ENCODE results near the gene VPS13D. TPM values are rescaled to one million over a fixed set of nuclear protein-coding genes. Genes with fewer than 3 reads are reported as not detected.

VPS13D gene
- total RNA-seq, 1 experiment from 2014 or later: 36.5 TPM

DNA sequence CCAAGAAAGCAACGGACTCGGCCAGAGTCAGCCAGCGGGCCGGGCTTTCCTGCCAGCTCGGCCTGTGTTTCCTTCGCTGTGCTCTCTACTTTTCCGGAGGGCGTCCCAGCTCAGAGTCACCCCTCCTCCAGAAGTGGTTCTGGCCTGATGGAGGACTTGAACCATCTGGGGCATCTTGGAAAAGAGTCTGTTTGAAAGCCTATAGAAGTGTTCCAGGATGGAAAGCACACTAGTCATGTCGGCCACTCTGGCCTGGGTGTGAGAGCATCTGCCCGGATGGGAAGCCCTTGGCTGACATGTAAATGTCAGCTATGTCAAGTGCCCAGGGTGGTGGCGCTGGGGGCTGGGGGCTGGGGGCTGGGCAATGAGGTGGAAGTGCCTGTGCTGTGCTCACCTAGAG lies 274.8 kb downstream of the VPS13D start:
- no peak for DNase-seq (ENCODE audit: unreplicated experiment)
- Mint-ChIP-seq H3K9me3 (ENCODE audit: unreplicated experiment) (no peaks in the 10 kb centered on the region), H3K4me3 (ENCODE audit: unreplicated experiment) (no peak overlapping the region), H3K27me3 (ENCODE audit: insufficient read depth, unreplicated experiment) (no peaks in the 10 kb centered on the region), H3K27ac (ENCODE audit: low read depth, unreplicated experiment) (no peak overlapping the region), H3K36me3 (ENCODE audit: insufficient read depth, unreplicated experiment) (peaks cover 27% of the 10 kb centered on the region), H3K4me1 (ENCODE audit: insufficient read depth, unreplicated experiment) (peaks cover 12% of the 10 kb centered on the region)
- intact Hi-C loops (cut with micrococcal nuclease): no loop called here
- no peak for TF ChIP-seq CTCF (IDR thresholded peaks at IDR 0.05; ENCODE audit: unreplicated experiment)
- POLR2A ChIA-PET: interaction anchor here (1.2 kb wide), 1 partner anchor 113 kb away, joined by 3 read pairs; no protein-coding TSS in a partner anchor
- no TSS peak for BruUV-seq (replicated peaks)
- CTCF ChIA-PET: no interaction called here

- POLR2A ChIA-PET: interaction anchor here (1.2 kb wide), 1 partner anchor 112 kb away, joined by 3 read pairs; no protein-coding TSS in a partner anchor
- TF ChIP-seq CTCF (IDR thresholded peaks at IDR 0.05; ENCODE audit: unreplicated experiment): no peak
- CTCF ChIA-PET: no interaction called here
- peaks cover 12% of the 10 kb centered on the region for H3K4me1 Mint-ChIP-seq (ENCODE audit: insufficient read depth, unreplicated experiment)
- BruUV-seq (replicated peaks): no TSS peak
- H3K27me3 Mint-ChIP-seq (ENCODE audit: insufficient read depth, unreplicated experiment): no peaks in the 10 kb centered on the region
- H3K36me3 Mint-ChIP-seq (ENCODE audit: insufficient read depth, unreplicated experiment): peaks cover 33% of the 10 kb centered on the region
- H3K27ac Mint-ChIP-seq (ENCODE audit: low read depth, unreplicated experiment): no peak overlapping the region
- intact Hi-C loops (cut with micrococcal nuclease): no loop called here
- no peaks in the 10 kb centered on the region for H3K9me3 Mint-ChIP-seq (ENCODE audit: unreplicated experiment)
- no peak for DNase-seq (ENCODE audit: unreplicated experiment)
- no peak overlapping the region for H3K4me3 Mint-ChIP-seq (ENCODE audit: unreplicated experiment)
Observed at GRCh38 chr1:12505231-12505630, 275.4 kb downstream of the VPS13D start.

GRCh38 chr1:12505639-12506280 lies 275.9 kb downstream of the VPS13D start:
- POLR2A ChIA-PET: no interaction called here
- Mint-ChIP-seq H3K4me3 (ENCODE audit: unreplicated experiment) (no peak overlapping the region), H3K27ac (ENCODE audit: low read depth, unreplicated experiment) (no peak overlapping the region)

More at GRCh38 chr1:12505639-12506280, 275.9 kb downstream of the VPS13D start:
- H3K9me3 Mint-ChIP-seq (ENCODE audit: unreplicated experiment): no peaks in the 10 kb centered on the region
- BruUV-seq (replicated peaks): no TSS peak
- no peak for TF ChIP-seq CTCF (IDR thresholded peaks at IDR 0.05; ENCODE audit: unreplicated experiment)
- CTCF ChIA-PET: interaction anchor here (1.0 kb wide), 1 partner anchor 193 kb away, joined by 3 read pairs; no protein-coding TSS in a partner anchor
- H3K27me3 Mint-ChIP-seq (ENCODE audit: insufficient read depth, unreplicated experiment): no peaks in the 10 kb centered on the region
- DNase-seq (ENCODE audit: unreplicated experiment): no peak
- intact Hi-C loops (cut with micrococcal nuclease): no loop called here
- peaks cover 12% of the 10 kb centered on the region for H3K4me1 Mint-ChIP-seq (ENCODE audit: insufficient read depth, unreplicated experiment)
- H3K36me3 Mint-ChIP-seq (ENCODE audit: insufficient read depth, unreplicated experiment): peaks cover 39% of the 10 kb centered on the region

All from MCF 10A (cell line).